ENCODE results near the gene FBXO27.
"Not testable (repeated sequence)": the region's sequence is repeated elsewhere in the genome, so short reads cannot be mapped to it uniquely, and the experiment has no call there.

DNA sequence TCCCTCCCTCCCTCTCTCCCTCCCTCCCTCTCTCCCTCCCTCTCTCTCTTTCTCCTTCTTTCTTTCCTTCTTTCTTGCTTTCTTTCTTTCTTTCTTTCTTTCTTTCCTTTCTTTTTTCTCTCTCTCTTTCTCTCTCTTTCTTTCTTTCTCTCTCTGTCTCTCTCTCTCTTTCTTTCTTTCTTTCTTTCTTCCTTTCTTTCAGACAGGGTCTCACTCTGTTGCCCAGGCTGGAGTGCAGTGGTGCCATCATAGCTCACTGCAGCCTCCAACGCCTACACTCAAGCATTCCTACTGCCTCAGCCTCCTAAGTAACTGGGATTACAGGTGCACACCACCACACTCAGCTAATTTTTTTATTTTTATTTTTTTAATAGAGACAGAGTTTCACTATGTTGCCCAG, 42.7 kb downstream of the FBXO27 start:
- TF ChIP-seq, protein P1, sequence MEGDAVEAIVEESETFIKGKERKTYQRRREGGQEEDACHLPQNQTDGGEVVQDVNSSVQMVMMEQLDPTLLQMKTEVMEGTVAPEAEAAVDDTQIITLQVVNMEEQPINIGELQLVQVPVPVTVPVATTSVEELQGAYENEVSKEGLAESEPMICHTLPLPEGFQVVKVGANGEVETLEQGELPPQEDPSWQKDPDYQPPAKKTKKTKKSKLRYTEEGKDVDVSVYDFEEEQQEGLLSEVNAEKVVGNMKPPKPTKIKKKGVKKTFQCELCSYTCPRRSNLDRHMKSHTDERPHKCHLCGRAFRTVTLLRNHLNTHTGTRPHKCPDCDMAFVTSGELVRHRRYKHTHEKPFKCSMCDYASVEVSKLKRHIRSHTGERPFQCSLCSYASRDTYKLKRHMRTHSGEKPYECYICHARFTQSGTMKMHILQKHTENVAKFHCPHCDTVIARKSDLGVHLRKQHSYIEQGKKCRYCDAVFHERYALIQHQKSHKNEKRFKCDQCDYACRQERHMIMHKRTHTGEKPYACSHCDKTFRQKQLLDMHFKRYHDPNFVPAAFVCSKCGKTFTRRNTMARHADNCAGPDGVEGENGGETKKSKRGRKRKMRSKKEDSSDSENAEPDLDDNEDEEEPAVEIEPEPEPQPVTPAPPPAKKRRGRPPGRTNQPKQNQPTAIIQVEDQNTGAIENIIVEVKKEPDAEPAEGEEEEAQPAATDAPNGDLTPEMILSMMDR (IDR thresholded peaks at IDR 0.05; ENCODE audit: low read length), result not testable (repeated sequence)
- TF ChIP-seq EZH2 (IDR thresholded peaks at IDR 0.05; ENCODE audit: borderline replicate concordance, low read length), result not testable (repeated sequence)
